GM21381 (cell line): Measurements from ENCODE around the gene LTF.
"Not testable (repeated sequence)": the region's sequence is repeated elsewhere in the genome, so short reads cannot be mapped to it uniquely, and the experiment has no call there.

ENCODE experiments used
- ATAC-seq: cut with Tn5 transposase; IDR thresholded peaks from one replicate; pipeline ENCODE4 v1.9.1; 2021; ENCODE audit warnings: mild to moderate bottlenecking, moderate library complexity; ENCODE audit not compliant: unreplicated experiment

The LTF gene

GRCh38 chr3:46416811-46417510, 47.7 kb downstream of the LTF start:
- ATAC-seq = no peak

- ATAC-seq = no peak
Observed at GRCh38 chr3:46416125-46416810, 48.4 kb downstream of the LTF start.

- ATAC-seq = no peak
Observed at GRCh38 chr3:46414739-46415138, 50.0 kb downstream of the LTF start.

GRCh38 chr3:46413951-46414350, 50.8 kb downstream of the LTF start:
- no peak for ATAC-seq

DNA sequence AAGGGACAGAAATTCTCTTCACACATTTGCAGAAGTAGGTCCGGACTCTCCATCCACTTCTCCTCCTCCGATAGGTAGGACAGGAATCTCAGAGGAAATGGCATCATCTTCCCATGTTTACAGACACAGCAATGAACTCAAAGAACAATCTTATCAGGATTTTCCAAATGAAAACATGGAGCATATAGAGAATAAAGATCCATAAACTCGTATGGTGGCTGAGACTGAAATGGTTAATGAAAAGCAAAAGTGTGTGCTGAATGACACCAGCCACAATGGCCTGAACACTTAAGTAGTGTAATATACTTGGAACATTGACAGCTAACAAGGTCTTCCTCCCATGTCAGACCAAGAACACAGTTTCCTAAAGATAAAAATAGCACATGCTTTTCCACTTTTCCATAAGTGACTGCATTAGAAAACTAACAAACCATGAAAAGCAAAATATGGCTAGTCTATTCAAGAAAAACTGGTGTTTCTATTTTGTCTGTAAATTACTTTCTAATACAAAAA, 51.9 kb downstream of the LTF start:
- ATAC-seq = no peak

DNA sequence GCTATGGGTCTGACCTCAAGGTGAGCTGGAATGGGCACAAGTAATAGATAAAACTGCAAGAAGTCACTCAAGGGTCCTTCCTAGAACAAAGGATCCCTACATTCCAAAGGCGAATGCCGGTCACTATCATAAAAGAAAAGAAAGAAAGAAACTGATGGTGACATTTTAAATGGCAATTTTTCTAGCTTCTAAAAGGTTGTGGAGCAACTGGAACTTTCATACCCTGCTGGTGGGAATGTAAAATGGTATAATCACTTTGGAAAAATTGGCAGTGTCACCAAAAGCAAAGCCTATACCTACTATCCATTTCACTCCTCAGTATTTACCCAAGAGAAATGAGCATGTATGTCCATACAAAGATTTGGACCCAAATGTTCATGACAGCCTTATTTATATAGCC, 53.4 kb downstream of the LTF start:
- ATAC-seq = no peak

GRCh38 chr3:46410669-46411068, 54.0 kb downstream of the LTF start:
- ATAC-seq = no peak

- ATAC-seq = no peak
Observed at GRCh38 chr3:46409739-46410489, 54.8 kb downstream of the LTF start.

DNA sequence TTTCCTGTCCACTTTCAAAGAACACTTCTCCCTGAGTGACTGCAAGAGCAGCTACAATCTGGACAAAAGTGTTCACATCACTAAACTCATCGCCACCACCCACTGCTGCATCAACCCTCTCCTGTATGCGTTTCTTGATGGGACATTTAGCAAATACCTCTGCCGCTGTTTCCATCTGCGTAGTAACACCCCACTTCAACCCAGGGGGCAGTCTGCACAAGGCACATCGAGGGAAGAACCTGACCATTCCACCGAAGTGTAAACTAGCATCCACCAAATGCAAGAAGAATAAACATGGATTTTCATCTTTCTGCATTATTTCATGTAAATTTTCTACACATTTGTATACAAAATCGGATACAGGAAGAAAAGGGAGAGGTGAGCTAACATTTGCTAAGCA, 55.9 kb downstream of the LTF start:
- ATAC-seq = no peak

DNA sequence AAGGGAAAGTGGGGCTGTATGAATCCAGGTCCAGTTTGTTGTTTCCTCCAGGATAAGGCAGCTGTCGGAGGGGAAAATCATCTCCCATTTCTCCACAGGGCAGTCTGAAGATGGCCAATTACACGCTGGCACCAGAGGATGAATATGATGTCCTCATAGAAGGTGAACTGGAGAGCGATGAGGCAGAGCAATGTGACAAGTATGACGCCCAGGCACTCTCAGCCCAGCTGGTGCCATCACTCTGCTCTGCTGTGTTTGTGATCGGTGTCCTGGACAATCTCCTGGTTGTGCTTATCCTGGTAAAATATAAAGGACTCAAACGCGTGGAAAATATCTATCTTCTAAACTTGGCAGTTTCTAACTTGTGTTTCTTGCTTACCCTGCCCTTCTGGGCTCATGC, 56.7 kb downstream of the LTF start:
- ATAC-seq = no peak

DNA sequence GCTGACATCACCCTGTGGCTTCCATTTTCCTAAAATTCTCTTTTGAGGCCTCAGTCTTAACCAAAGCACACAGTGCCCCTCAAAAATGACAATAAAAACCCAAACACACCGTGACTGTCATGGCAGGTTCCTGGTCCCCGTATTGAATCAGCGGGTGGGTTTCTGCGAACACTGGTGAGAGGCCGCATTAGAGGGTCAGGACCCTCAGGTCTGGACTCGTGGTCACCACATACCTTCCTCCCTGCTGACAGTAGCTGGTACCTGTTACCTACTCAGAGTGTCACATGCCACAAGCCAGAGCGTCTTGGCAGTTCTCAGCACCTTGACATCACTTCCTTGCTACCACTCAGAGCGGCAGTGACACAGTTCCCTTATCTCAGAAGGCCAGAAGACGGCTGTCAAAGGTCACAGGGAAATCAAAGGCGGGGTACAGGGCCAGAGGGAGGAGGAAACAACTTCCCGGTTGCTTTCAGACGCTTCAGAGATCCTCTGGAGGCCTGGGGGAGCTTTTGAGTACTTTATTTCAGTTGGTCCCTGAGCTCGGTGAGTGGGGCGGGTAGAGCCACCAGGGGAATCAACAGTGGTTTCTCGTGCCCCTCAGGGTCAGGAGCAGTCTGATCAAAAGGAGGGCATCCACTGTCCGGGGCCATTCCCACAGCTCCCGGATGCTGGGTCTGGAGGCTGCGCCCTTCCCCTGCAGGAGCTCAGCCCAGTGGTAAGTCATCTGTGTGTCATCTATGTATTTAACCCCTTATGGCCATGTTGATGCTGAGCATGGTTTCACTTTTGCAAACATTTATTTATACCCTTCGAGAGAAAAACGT, 57.7 kb downstream of the LTF start, which contains the start of the genes CCR5AS and CCRL2:
TSS of gene CCR5AS (minus strand) at position 279 of the 824 bp plus-strand sequence.
TSS of gene CCRL2 (plus strand) at position 472 of the 824 bp plus-strand sequence. CDS start 821 bp downstream, outside the sequence.
- ATAC-seq = no peak

GRCh38 chr3:46406443-46406787, 58.3 kb downstream of the LTF start:
- no peak for ATAC-seq

DNA sequence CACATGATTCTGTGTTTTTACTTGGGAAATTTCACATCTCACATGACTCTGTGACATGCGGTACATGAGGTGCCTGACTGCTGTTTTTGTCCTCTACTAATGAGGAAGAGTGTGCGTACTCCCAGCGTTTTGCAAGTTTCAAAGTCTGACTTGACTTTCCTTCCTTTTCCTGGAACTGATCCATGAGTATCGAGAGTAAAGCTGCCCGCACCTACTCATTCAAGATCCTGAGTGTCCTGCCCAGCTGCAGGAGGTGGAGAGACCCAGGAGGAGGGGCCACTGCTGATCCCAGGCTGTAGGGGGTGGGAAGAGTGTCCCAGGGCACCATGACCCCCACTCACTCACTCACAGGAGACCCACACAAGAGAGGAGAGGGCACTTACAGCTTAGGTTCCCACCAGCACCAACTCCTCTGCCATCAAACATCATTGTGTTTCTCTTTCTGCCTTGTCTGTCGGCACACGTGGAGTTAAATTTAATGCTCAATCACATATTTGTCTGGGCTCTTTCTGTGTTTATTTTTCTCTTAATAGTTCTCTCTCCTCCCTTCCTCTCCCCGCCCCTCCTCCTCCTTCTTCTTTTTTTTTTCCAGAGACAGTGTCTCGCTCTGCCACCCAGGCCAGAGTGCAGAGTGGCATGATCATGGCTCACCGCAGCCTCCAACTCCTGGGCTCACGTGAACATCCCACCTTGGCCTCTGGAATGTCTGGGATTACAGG, 59.2 kb downstream of the LTF start:
- ATAC-seq = no peak

DNA sequence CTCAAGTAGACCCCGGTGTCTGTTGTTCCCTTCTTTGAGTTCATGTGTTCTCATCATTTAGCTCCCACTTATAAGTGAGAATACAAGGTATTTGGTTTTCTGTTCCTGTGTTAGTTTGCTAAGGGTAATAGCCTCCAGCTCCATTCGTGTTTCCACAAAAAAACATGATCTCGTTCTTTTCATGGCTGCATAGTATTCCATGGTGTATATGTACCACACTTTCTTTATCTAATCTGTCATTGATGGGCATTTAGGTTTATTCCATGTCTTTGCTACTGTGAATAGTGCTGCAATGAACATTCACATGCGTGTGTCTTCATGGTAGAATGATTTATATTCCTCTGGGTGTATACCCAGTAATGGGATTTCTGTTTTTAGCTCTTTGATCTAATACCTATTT, 61.8 kb downstream of the LTF start:
- not testable (repeated sequence) for ATAC-seq

GRCh38 chr3:46401579-46401978, 63.1 kb downstream of the LTF start:
- no peak for ATAC-seq

DNA sequence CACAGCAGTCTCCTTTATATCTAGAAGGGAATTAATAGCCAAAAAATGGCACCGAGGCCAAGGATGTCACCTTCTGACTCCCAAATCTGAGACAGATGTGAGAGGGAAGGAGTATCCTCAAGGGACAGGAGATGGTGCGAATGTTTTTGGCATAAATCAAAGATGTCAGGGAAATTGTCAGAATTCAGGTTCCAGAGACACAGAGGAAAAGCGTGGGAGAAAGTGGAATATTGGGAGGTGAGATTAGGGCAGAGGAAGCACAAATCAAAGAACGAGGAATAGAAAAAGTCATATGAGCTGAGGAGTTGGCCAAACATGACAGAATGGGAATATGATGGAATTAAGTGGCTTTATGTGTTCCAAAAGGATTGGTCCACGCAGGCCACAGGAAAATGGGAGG, 63.9 kb downstream of the LTF start:
- no peak for ATAC-seq

DNA sequence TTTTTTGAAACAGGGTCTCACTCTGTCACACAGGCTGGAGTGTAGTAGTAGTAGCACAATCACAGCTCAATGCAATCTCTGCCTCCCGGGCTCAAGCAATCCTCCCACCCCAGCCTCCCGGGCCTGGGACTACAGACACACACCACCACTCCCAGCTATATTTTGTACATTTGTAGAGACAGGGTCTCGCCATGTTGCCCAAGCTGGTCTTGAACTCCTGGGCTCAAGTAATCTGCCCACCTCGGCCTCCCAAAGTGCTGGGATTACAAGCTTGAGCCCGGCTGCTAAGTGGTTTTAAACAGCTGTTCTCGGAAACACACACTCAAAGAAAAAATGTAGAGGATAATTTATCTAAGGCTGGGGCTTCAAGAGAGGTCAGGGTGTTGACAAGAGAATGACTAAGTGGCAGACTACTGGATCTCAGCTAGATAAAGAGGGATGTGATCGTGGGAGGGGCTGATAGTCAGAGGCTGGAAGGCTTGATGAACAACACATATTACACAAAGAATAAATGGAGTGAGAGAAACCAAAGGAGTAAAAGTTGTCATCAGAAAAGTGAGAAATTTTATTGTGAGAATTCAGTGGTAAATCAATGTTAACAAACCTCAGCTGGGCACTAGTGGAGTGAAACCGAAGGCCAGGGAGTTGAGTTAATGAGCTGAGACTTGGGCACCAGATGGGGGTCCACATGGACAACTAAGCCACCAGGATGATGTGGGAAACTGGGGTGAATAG, 64.5 kb downstream of the LTF start:
- no peak for ATAC-seq

DNA sequence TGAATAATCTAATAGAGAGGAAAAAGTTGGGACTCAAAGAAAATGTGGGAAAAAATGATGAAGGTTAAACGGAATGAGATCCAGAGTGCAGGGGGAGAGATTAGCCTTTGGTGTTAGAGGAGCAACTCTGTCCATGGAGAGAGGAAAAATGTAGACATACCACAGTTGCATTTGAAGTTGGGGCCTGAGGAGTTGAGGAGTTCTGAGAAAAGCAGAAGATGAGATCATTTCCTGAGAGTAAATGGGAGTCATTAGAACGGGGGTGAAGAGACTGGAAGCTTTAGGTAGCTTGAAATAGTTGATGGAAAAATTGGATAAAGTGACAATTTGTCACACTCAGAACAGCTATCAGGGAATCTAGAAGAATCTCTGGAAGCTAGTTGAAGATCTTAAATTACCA, 65.1 kb downstream of the LTF start:
- no peak for ATAC-seq

DNA sequence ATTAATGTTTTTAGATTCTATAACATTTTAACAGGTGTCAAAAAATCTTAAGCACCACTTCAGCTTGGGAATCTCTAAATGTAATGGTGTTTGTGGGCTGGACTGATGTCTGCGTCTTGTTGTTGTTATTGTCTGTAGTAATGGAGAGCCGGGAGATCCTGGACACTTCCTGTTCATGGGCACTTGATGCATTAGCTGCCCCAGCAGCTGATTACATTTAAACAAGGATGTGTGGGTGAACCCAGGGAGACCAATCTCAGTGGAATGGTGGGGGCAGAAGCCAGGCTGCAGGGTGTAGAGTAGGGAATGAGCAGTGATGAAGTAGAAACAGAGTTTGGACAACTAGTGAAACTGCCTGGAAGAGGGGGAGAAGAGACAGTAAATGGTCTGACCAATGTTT, 65.6 kb downstream of the LTF start:
- no peak for ATAC-seq
